RPMI7951 (cell line): ENCODE results near the gene MRPL55. TPM values are rescaled to one million over a fixed set of nuclear protein-coding genes. Genes with fewer than 3 reads are reported as not detected.

Experiments
- total RNA-seq: library from RNA; depleted of rRNA; stranded (reverse); fragments of >200 nt; shearing (Covaris generic); gene quantifications from 2 replicates; pipeline ENCODE4 v1.2.3, GENCODE V29; 2014; rRNA removed

Gene MRPL55
- total RNA-seq, 1 experiment from 2014 or later: 63.2 TPM

Other genes starting within 250 kb of the MRPL55 start
- 9.5 and 14.0 TPM in 2 replicates for gene WNT9A, start 161.4 kb downstream of the MRPL55 start, total RNA-seq
- gene WNT3A, start 102.3 kb downstream of the MRPL55 start, total RNA-seq: not detected in 2 replicates
- 163 and 218 TPM in 2 replicates for gene ARF1, start 26.6 kb downstream of the MRPL55 start, total RNA-seq
- gene C1orf35, start 6.0 kb downstream of the MRPL55 start, total RNA-seq: 7.8 and 8.6 TPM in 2 replicates
- 294 and 365 TPM in 2 replicates for gene GUK1, start 31.0 kb upstream of the MRPL55 start, total RNA-seq
- gene GJC2, start 40.6 kb upstream of the MRPL55 start, total RNA-seq: 0.39 and 0.48 TPM in 2 replicates
- 0.60 and 1.1 TPM in 2 replicates for gene IBA57, start 56.5 kb upstream of the MRPL55 start, total RNA-seq
- 0.10 and 0.24 TPM in 2 replicates for gene OBSCN, start 98.7 kb upstream of the MRPL55 start, total RNA-seq